Measurements from ENCODE around the gene GATAD1.
"Not testable (repeated sequence)": the region's sequence is repeated elsewhere in the genome, so short reads cannot be mapped to it uniquely, and the experiment has no call there.

The GATAD1 gene

DNA sequence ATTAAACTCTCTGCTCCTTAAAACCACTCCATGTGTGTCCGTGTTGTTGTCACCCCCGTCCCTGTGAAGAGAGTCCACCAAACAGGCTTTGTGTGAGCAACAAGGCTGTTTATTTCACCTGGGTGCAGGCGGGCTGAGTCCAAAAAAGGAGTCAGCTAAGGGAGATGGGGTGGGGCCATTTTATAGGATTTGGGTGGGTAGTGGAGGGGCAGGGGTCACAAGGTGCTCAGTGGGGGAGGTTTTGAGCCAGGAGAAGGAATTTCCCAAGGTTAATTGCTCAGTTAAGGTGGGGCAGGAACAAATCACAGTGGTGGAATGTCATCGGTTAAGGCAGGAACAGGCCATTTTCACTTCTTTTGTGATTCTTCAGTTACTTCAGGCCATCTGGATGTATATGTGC, 31.9 kb downstream of the GATAD1 start:
- in situ Hi-C loops (cut with MboI; ENCODE audit: low sequenced_read_pairs), result not testable (repeated sequence)

DNA sequence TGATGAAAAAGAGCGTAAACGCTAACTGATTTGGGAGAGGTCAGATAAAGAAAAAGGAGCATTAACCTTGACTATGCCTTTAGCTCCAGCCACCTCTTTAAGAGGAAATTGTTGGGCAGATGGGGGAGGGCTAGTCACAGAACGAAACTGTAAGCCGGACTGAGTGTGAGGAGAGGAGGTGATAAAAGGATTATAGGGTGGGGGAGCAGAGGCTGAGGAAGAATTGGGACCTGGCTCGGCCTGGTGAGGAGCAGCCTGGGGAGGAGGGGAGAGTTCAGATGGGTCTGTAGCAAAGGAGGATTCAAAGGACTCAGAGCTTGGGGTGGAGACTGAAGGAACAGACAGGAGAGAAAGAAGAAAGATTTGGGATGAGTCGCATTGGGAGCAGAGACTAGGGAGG, 36.3 kb downstream of the GATAD1 start:
- in situ Hi-C loops (cut with MboI; ENCODE audit: low sequenced_read_pairs), result not testable (repeated sequence)

GRCh38 chr7:92484226-92484625, 36.9 kb downstream of the GATAD1 start:
- in situ Hi-C loops (cut with MboI; ENCODE audit: low sequenced_read_pairs), result not testable (repeated sequence)

DNA sequence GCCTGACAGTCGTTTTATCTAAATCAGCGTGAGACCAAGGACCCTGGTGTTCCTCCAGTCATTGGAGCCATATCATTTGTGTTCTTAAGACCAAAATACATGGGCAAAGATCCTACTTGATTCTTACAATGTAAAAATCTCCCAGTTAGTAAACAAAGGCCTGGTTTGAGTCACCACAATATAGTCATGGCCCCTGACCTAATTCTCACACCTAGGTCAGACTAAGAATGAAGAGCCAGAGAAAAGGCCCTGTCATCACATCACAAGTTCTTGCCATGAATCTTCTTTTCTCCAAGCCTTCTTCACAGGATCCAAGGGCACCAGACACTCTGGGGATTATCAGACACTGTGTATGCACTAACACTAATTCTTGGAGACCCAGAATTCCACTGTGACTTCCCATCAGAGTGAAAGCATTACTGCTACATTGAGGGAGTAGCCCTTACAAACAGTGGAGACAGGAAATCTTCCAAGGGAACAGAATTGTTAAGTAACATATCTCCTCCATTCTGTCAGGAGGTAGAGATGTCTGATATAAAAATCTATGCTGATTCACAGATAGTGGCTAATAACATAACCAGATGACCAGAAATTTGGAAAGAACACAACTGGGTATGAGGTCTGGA, 38.1 kb downstream of the GATAD1 start:
- in situ Hi-C loops (cut with MboI; ENCODE audit: low sequenced_read_pairs), result no loop called here

- in situ Hi-C loops (cut with MboI; ENCODE audit: low sequenced_read_pairs), result no loop called here
These were observed 38.7 kb downstream of the GATAD1 start for GRCh38 chr7:92485974-92486373.

DNA sequence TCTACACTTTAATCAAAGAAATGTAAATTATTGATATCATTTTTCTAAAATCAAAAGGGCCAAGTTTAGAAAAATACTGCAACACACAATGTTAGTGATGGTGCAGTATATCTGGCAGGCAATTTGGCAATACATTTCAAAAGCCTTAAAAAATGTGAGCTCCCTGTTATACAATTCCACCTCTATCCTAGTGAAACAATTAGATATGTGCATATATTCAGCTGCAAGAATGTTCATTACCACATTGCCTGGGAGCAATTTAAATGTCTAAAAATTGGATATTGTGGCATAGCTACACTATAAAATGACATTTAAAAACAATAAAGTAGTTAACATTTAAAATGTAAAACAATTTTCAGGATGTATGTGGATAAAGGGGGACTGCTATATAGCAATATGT, 40.5 kb downstream of the GATAD1 start:
- in situ Hi-C loops (cut with MboI; ENCODE audit: low sequenced_read_pairs), result no loop called here

DNA sequence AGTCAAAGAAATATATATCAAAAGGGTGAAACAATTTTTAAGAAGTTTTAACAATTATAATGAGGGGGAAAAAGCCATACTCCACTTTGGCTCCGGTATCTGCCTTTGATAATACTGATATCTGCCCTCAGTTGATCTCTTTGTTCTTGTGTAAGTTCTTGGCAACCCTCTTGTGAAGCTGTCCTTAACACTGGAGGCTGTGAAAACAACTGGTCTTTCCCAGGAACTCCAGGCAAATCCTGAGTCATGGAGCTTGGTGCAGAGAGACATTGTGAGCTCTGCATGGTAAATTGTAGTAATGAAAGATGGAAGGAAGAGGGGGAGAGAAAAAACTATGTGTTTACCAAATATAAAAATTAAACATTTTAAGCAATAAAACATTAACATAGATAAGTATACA, 42.4 kb downstream of the GATAD1 start:
- in situ Hi-C loops (cut with MboI; ENCODE audit: low sequenced_read_pairs), result no loop called here

DNA sequence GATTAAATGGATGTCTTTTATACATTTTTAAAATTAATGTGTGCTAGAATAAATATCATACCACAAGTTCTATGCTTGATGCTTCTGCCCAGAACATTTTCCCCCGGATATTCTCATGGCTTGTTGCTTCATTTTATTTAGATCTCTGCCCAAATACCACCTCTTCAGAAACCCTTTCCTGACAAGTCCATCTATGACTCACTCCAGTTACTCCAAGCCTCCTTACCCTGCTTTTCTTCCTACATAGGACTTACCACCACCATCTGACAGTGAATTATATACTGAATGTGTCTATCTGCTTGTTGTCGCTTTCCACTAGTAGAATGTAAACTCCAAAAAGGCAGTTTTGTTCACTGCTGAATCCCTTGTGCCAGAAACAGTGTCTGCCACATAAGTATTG, 49.6 kb downstream of the GATAD1 start:
- in situ Hi-C loops (cut with MboI; ENCODE audit: low sequenced_read_pairs), result no loop called here

DNA sequence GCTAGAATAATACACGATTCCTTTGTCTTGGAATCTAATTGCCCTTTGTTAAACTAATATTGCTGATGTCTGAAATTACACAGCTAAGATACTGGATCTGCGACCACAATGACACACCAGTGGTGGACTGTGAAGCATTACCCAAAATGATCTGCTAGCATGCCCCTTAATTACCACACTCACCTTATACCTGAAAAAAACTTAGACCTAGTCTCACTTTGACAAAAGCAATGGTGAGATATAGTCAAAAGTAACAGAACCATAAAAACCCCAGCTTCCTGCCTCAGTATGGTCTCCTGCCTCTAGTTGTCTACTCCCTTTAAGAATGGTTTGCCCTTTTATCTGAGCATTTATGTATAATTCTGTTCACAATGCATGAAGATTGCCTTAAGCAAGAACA, 51.3 kb downstream of the GATAD1 start:
- in situ Hi-C loops (cut with MboI; ENCODE audit: low sequenced_read_pairs), result no loop called here

DNA sequence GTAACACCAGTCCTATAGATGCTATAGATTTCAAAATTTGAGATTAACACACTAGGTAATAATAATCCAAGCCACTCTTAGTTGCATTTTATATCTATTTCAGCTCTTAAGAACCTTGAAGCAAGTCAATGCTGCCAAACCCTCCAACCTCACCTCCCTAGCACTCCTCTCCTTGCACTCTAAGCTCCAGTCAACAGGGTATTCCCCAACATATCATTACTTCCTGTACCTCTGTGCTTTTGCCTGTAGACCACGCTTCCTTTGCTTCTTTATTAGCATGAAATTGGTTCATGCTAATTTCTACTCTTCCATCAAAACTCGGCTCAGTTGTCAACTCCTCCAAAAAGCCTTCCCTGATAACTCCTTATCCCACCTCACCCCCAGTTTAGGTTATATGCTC, 56.5 kb downstream of the GATAD1 start:
- in situ Hi-C loops (cut with MboI; ENCODE audit: low sequenced_read_pairs), result no loop called here

DNA sequence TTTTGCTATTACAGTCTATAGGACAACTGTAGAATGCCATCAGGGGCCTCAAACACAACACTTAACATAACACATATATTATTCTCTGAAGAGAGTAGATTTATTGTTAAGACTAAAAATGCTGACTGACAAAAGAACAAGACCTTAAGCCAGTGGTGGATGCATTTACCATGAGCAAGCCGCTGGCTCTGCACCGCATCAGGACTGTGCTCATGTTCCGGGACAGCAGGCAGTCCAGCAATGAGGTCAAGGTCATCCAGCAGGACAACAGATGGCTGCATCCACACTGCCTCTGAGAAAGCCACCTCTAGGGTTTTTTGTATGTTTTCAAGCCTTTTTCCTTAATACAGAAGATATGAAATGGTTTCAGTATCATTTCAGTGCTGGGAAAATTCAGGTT, 57.3 kb downstream of the GATAD1 start:
- in situ Hi-C loops (cut with MboI; ENCODE audit: low sequenced_read_pairs), result no loop called here

DNA sequence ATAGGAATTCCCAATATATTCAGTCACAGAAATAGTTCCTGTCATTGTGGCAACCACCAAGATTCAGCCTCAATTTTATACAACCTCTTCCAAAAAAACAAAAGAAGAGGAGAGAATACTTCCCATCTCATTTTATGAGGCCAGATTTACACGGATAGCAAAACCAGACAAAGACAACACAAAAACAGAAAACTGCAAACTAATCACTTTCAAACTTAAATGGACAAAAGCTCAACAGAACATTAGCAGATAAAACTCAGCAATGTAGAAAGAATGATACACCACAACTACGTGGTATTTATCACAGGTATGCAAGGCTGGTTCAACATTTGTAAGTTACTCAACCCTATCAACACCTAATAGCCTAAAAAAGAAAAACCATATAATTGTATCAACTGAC, 59.1 kb downstream of the GATAD1 start:
- in situ Hi-C loops (cut with MboI; ENCODE audit: low sequenced_read_pairs), result no loop called here

GRCh38 chr7:92508946-92509345, 61.7 kb downstream of the GATAD1 start:
- in situ Hi-C loops (cut with MboI; ENCODE audit: low sequenced_read_pairs), result no loop called here
